Thymus (tissue), 2 donors: ENCODE data around the gene STON2. TPM values are rescaled to one million over a fixed set of nuclear protein-coding genes. Genes with fewer than 3 reads are reported as not detected.

Experiments
- polyA plus RNA-seq: library from polyadenylated mRNA; stranded (reverse); fragments of 200-250 nt; gene quantifications from one replicate; pipeline ENCODE4 v1.2.3, GENCODE V29; 2013
- total RNA-seq: library from RNA; stranded (reverse); fragments of 120-200 nt; gene quantifications from one replicate; pipeline ENCODE4 v1.2.4, GENCODE V29; 2013
- donor health status: healthy.

The STON2 gene
- total and polyA plus RNA-seq, 2 donors, result 5.4 to 6.1 TPM

Other genes starting within 250 kb of the STON2 start
- gene GTF2A1, start 179.4 kb downstream of the STON2 start, total RNA-seq, result 21.3 TPM
- gene GTF2A1, start 179.4 kb downstream of the STON2 start, polyA plus RNA-seq, result 14.1 TPM
- gene SEL1L, start 133.5 kb upstream of the STON2 start, total RNA-seq, result 22.1 TPM
- 17.0 TPM for gene SEL1L, start 133.5 kb upstream of the STON2 start, polyA plus RNA-seq